GM18505 (cell line): ENCODE data around the gene C9orf78.

Experiments
- ATAC-seq: cut with Tn5 transposase; IDR thresholded peaks from one replicate; pipeline ENCODE4 v1.9.1; 2021; ENCODE audit not compliant: unreplicated experiment
- POLR2A ChIP-seq: IDR thresholded peaks from 4 replicates; pipeline ENCODE4 v1.6.1; 2011; ENCODE audit warnings: borderline replicate concordance; ENCODE audit not compliant: insufficient read depth, insufficient read length; ENCODE audit errors: extremely low read depth

The C9orf78 gene

GRCh38 chr9:129835128-129835859 lies at the start of gene C9orf78, which contains the start of gene USP20:
Gene C9orf78, minus strand, starts transcription at chr9:129835275. Its CDS starts 54 bp downstream, at chr9:129835221.
Gene USP20, plus strand, starts transcription at chr9:129835458. Its CDS starts 17,098 bp downstream, at chr9:129852556.
- TF ChIP-seq POLR2A: peak; percentile 93
- ATAC-seq: peak; percentile 91

- ATAC-seq: peak; percentile 44
Observed at GRCh38 chr9:129884220-129885017, 49.3 kb upstream of the C9orf78 start.

GRCh38 chr9:129881547-129882324 lies 46.7 kb upstream of the C9orf78 start:
- no peak for ATAC-seq
- TF ChIP-seq POLR2A: no peak

More at GRCh38 chr9:129884220-129885017, 49.3 kb upstream of the C9orf78 start:
- TF ChIP-seq POLR2A: peak; percentile 81

- no peak for ATAC-seq
- no peak for TF ChIP-seq POLR2A
Observed at GRCh38 chr9:129880654-129881546, 45.8 kb upstream of the C9orf78 start.

- ATAC-seq: no peak
- no peak for TF ChIP-seq POLR2A
Observed at GRCh38 chr9:129879991-129880653, 45.0 kb upstream of the C9orf78 start.

GRCh38 chr9:129879103-129879699 lies 44.1 kb upstream of the C9orf78 start:
- ATAC-seq: no peak
- no peak for TF ChIP-seq POLR2A

- no peak for TF ChIP-seq POLR2A
- no peak for ATAC-seq
Observed at GRCh38 chr9:129878291-129878690, 43.2 kb upstream of the C9orf78 start.

- ATAC-seq: no peak
Observed at GRCh38 chr9:129876815-129877214, 41.7 kb upstream of the C9orf78 start.

GRCh38 chr9:129875687-129876395 lies 40.8 kb upstream of the C9orf78 start:
- no peak for TF ChIP-seq POLR2A
- no peak for ATAC-seq

More at GRCh38 chr9:129876815-129877214, 41.7 kb upstream of the C9orf78 start:
- no peak for TF ChIP-seq POLR2A

- TF ChIP-seq POLR2A: no peak
Observed at GRCh38 chr9:129875181-129875611, 40.1 kb upstream of the C9orf78 start.

More at GRCh38 chr9:129875181-129875611, 40.1 kb upstream of the C9orf78 start:
- ATAC-seq: no peak
